Spleen (tissue), 7 donors: ENCODE results near the gene RNF19B.

Source experiments
- POLR2A ChIP-seq, 3 donors: fragments of 450-650 bp; IDR thresholded peaks; one replicate each; pipeline ENCODE4 v1.5.1; 2017; ENCODE audit warnings: antibody characterized with exemption in 3 of 3, mild to moderate bottlenecking in 1 of 3
- TF ChIP-seq, protein P1 (sequence below), 11 experiments: fragments of 200-600 bp in 7 of 11; fragments of 450-650 bp in 4 of 11; sonication (generic) in 4 of 11; IDR thresholded peaks in 8 of 11; conservative IDR thresholded peaks in 3 of 11; 1 replicate in 7 of 11; 2 replicates in 4 of 11; pipeline versions ENCODE4 v1.4.0 to v1.8.0; 2016 to 2021; ENCODE audit warnings: antibody characterized with exemption in 11 of 11, inconsistent platforms in 4 of 11, mild to moderate bottlenecking in 1 of 11
- donor health status: DM: no; HTN: no; CAD: no; lungs with moderate emphysema.
- donor health status: DM: no; HTN: no; CAD: no.
- donor health status: DM: no; HTN: no; CAD: no.

GRCh38 chr1:33013791-33014190 lies 49.2 kb upstream of the RNF19B start:
- TF ChIP-seq, protein P1, sequence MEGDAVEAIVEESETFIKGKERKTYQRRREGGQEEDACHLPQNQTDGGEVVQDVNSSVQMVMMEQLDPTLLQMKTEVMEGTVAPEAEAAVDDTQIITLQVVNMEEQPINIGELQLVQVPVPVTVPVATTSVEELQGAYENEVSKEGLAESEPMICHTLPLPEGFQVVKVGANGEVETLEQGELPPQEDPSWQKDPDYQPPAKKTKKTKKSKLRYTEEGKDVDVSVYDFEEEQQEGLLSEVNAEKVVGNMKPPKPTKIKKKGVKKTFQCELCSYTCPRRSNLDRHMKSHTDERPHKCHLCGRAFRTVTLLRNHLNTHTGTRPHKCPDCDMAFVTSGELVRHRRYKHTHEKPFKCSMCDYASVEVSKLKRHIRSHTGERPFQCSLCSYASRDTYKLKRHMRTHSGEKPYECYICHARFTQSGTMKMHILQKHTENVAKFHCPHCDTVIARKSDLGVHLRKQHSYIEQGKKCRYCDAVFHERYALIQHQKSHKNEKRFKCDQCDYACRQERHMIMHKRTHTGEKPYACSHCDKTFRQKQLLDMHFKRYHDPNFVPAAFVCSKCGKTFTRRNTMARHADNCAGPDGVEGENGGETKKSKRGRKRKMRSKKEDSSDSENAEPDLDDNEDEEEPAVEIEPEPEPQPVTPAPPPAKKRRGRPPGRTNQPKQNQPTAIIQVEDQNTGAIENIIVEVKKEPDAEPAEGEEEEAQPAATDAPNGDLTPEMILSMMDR (IDR thresholded peaks at IDR 0.05 in 8 of 11, conservative IDR thresholded peaks at IDR 0.05 in 3 of 11) = no peak
- TF ChIP-seq POLR2A (IDR thresholded peaks at IDR 0.05) = no peak
